Measurements from ENCODE around the gene ARAP2. TPM values are rescaled to one million over a fixed set of nuclear protein-coding genes. Genes with fewer than 3 reads are reported as not detected.

Gene ARAP2
- total RNA-seq, 1 experiment from 2014 or later = 12.0 TPM

DNA sequence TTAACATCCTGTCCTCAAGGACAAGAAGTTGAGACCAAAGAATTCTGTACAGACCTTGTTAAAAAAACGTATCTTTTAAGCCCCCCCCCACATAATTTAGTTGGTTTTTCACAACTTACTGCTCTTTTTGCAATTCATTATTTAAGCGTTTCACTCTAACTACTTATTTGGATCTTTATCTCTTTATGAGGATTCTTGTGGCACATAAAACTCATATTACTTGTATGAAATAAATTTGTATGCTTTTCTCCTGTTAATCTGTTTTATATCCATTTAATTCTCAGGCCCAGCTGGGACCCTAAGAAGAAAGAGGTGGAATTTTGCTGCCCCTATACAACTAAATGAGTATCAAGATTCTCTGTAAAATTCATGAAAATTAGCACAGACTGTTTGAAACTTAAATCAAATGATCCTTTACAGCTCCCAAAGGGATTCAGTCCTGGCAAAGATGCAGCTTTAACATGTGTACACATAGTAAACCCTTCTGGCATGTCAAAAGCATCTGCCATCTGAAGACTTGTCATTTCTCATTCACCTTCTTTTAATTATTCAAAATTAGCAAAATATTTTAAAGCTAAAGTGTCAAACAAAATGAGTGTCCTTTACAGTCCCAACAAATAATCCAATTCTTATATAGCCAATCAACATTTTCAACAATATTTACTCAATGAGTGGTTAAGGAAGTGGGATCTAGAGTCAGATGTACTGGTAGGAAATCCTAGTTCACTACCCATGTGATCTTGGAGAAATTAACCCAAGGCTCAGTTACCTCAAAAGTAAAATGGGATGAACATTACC is 17.7 kb downstream of the ARAP2 start:
- intact Hi-C loops (cut with micrococcal nuclease) = no loop called here
- no peak overlapping the region for H3K4me3 Mint-ChIP-seq (ENCODE audit: unreplicated experiment)
- no peak overlapping the region for H3K27ac Mint-ChIP-seq (ENCODE audit: low read depth, unreplicated experiment)
- H3K36me3 Mint-ChIP-seq (ENCODE audit: insufficient read depth, unreplicated experiment) = peaks cover 7% of the 10 kb centered on the region
- no peak for DNase-seq (ENCODE audit: unreplicated experiment)
- TF ChIP-seq CTCF (IDR thresholded peaks at IDR 0.05; ENCODE audit: unreplicated experiment) = no peak
- BruUV-seq (replicated peaks) = no TSS peak
- ChIA-PET POLR2A (interaction anchor here (0.7 to 9.1 kb wide), 2 partner anchors 16 to 57 kb away, joined by 3 to 68 read pairs; partner anchors contain the start of gene ARAP2), CTCF (no interaction called here)
- no peaks in the 10 kb centered on the region for H3K9me3 Mint-ChIP-seq (ENCODE audit: unreplicated experiment)
- no peaks in the 10 kb centered on the region for H3K27me3 Mint-ChIP-seq (ENCODE audit: insufficient read depth, unreplicated experiment)
- peaks cover 15% of the 10 kb centered on the region for H3K4me1 Mint-ChIP-seq (ENCODE audit: insufficient read depth, unreplicated experiment)

DNA sequence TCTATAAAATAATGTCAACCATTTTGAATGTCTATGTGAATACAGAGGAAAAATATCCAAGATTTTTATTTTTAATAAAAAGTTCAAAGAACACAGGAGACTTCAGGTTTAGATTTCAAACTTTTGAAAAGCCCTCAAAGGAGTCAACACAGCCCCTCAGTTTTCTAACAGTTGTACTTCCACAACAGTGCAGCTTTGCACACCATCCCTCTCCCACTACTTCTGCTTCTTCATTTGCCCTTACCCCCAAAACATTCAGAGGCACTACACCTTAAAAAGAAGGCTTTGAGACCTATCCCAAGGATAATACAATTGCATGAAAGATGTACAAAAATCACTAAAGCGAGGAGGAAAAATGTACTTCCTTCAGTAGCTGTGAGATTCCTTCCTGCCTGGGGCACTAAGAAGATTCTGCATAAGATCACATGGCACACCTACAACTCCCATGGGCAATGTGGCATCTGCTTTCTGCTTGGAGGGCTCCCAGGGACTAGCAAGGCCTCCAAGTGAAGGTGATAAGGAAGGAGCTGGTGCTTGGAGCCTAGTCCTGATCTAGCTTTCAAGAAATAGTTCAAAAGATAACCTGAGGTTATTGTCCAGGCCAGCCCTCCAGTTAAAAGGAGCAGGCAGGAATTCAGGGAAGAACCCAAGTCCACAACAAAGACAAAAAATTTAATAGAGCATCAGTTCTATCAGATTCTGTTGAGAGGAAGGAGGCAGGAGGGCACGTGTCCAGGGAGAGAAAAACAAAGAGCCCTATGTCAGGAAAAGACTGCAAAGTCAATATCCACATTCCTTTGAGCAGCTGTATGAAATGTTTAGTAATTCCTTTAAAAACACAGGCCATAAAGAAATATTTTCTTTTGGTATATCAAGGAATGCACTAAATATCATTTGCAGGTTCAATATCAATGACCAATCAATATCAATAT is 19.1 kb downstream of the ARAP2 start:
- Mint-ChIP-seq H3K36me3 (ENCODE audit: insufficient read depth, unreplicated experiment) (peaks cover 7% of the 10 kb centered on the region), H3K9me3 (ENCODE audit: unreplicated experiment) (no peaks in the 10 kb centered on the region), H3K27me3 (ENCODE audit: insufficient read depth, unreplicated experiment) (no peaks in the 10 kb centered on the region), H3K4me3 (ENCODE audit: unreplicated experiment) (no peak overlapping the region), H3K27ac (ENCODE audit: low read depth, unreplicated experiment) (no peak overlapping the region), H3K4me1 (ENCODE audit: insufficient read depth, unreplicated experiment) (peaks cover 15% of the 10 kb centered on the region)
- BruUV-seq (replicated peaks) = no TSS peak
- DNase-seq (ENCODE audit: unreplicated experiment) = no peak
- no peak for TF ChIP-seq CTCF (IDR thresholded peaks at IDR 0.05; ENCODE audit: unreplicated experiment)
- intact Hi-C loops (cut with micrococcal nuclease) = no loop called here
- POLR2A ChIA-PET = interaction anchor here (9.1 kb wide), 1 partner anchor 17 kb away, joined by 68 read pairs; the partner anchor contains the start of gene ARAP2
- CTCF ChIA-PET = interaction anchor here (0.7 kb wide), 1 partner anchor 1165 kb away, joined by 3 read pairs; no protein-coding TSS in a partner anchor

GRCh38 chr4:36222702-36223101 is 21.6 kb downstream of the ARAP2 start:
- peaks cover 18% of the 10 kb centered on the region for H3K4me1 Mint-ChIP-seq (ENCODE audit: insufficient read depth, unreplicated experiment)
- TF ChIP-seq CTCF (IDR thresholded peaks at IDR 0.05; ENCODE audit: unreplicated experiment) = no peak
- POLR2A ChIA-PET = interaction anchor here (1.1 kb wide), 1 partner anchor 22 kb away, joined by 3 read pairs; the partner anchor contains the start of gene ARAP2
- H3K27me3 Mint-ChIP-seq (ENCODE audit: insufficient read depth, unreplicated experiment) = no peaks in the 10 kb centered on the region
- CTCF ChIA-PET = interaction anchor here (0.7 kb wide), 2 partner anchors 12 to 17 kb away, joined by 3 to 4 read pairs; no protein-coding TSS in a partner anchor
- DNase-seq (ENCODE audit: unreplicated experiment) = no peak
- no peak overlapping the region for H3K27ac Mint-ChIP-seq (ENCODE audit: low read depth, unreplicated experiment)
- H3K36me3 Mint-ChIP-seq (ENCODE audit: insufficient read depth, unreplicated experiment) = no peaks in the 10 kb centered on the region
- H3K9me3 Mint-ChIP-seq (ENCODE audit: unreplicated experiment) = no peaks in the 10 kb centered on the region
- intact Hi-C loops (cut with micrococcal nuclease) = no loop called here
- H3K4me3 Mint-ChIP-seq (ENCODE audit: unreplicated experiment) = no peak overlapping the region
- no TSS peak for BruUV-seq (replicated peaks)

- Mint-ChIP-seq H3K27me3 (ENCODE audit: insufficient read depth, unreplicated experiment) (no peaks in the 10 kb centered on the region), H3K4me3 (ENCODE audit: unreplicated experiment) (no peak overlapping the region), H3K27ac (ENCODE audit: low read depth, unreplicated experiment) (no peak overlapping the region), H3K4me1 (ENCODE audit: insufficient read depth, unreplicated experiment) (peaks cover 18% of the 10 kb centered on the region), H3K9me3 (ENCODE audit: unreplicated experiment) (no peaks in the 10 kb centered on the region), H3K36me3 (ENCODE audit: insufficient read depth, unreplicated experiment) (no peaks in the 10 kb centered on the region)
- intact Hi-C loops (cut with micrococcal nuclease) = no loop called here
- ChIA-PET POLR2A (interaction anchor here (1.4 kb wide), 1 partner anchor 23 kb away, joined by 4 read pairs; the partner anchor contains the start of gene ARAP2), CTCF (interaction anchor here (0.6 to 0.7 kb wide), 2 partner anchors 60 to 103 kb away, joined by 3 read pairs; no protein-coding TSS in a partner anchor)
- DNase-seq (ENCODE audit: unreplicated experiment) = no peak
- no TSS peak for BruUV-seq (replicated peaks)
- no peak for TF ChIP-seq CTCF (IDR thresholded peaks at IDR 0.05; ENCODE audit: unreplicated experiment)
Observed at GRCh38 chr4:36220776-36221175, 23.5 kb downstream of the ARAP2 start.

All from MCF 10A (cell line).